Kidney epithelial cell (primary cell): ENCODE measurements around the gene HS3ST3B1. TPM values are rescaled to one million over a fixed set of nuclear protein-coding genes. Genes with fewer than 3 reads are reported as not detected.
A peak's percentile ranks its signal among the peaks of the same experiment; 100 is the strongest.

Experiments
- DNase-seq: peaks from one replicate; pipeline ENCODE4 v3.0.0-alpha.2; 2010; ENCODE audit warnings: low read depth
- H3K27me3 ChIP-seq: 2 replicates; pipeline ENCODE4 v1.6.0; 2011; ENCODE audit warnings: low read length; ENCODE audit not compliant: control insufficient read depth, insufficient read depth
- H3K36me3 ChIP-seq: 2 replicates; pipeline ENCODE4 v1.5.1; 2011; ENCODE audit warnings: low read length; ENCODE audit not compliant: control insufficient read depth, insufficient read depth
- H3K4me3 ChIP-seq: 2 replicates; pipeline ENCODE4 v1.5.1; 2011; ENCODE audit warnings: low read depth, mild to moderate bottlenecking, control low read depth, low read length
- CTCF ChIP-seq: IDR thresholded peaks from 2 replicates; pipeline ENCODE4 v1.5.1; 2011; ENCODE audit warnings: mild to moderate bottlenecking, moderate library complexity, low read length, control low read depth, inconsistent platforms; ENCODE audit not compliant: insufficient read depth, poor library complexity, severe bottlenecking
- total RNA-seq: library from RNA; depleted of rRNA; stranded (reverse); fragments of >200 nt; gene quantifications from 2 replicates; pipeline ENCODE4 v1.2.3, GENCODE V29; 2015

Gene HS3ST3B1
- total RNA-seq, 1 donor from 2014 or later, result 25.1 TPM

- H3K4me3 ChIP-seq, result peak overlapping the region; percentile 73
- TF ChIP-seq CTCF, result no peak
- H3K36me3 ChIP-seq, result no peaks in the 10 kb centered on the region
- H3K27me3 ChIP-seq, result no peaks in the 10 kb centered on the region
- DNase-seq, result no peak
These were observed 4.1 kb downstream of the HS3ST3B1 start for GRCh38 chr17:14304773-14305517.

- no peak for DNase-seq
These were observed 5.1 kb downstream of the HS3ST3B1 start for GRCh38 chr17:14305785-14306496.

GRCh38 chr17:14306596-14306995, 5.7 kb downstream of the HS3ST3B1 start:
- H3K4me3 ChIP-seq, result no peak overlapping the region
- DNase-seq, result no peak
- no peaks in the 10 kb centered on the region for H3K36me3 ChIP-seq
- no peaks in the 10 kb centered on the region for H3K27me3 ChIP-seq
- TF ChIP-seq CTCF, result no peak

More at GRCh38 chr17:14305785-14306496, 5.1 kb downstream of the HS3ST3B1 start:
- H3K27me3 ChIP-seq, result no peaks in the 10 kb centered on the region
- TF ChIP-seq CTCF, result no peak
- H3K36me3 ChIP-seq, result no peaks in the 10 kb centered on the region
- H3K4me3 ChIP-seq, result no peak overlapping the region

- Histone ChIP-seq H3K4me3 (peak overlapping the region; percentile 2), H3K36me3 (no peaks in the 10 kb centered on the region), H3K27me3 (no peaks in the 10 kb centered on the region)
- DNase-seq, result no peak
- TF ChIP-seq CTCF, result no peak
These were observed 6.7 kb downstream of the HS3ST3B1 start for GRCh38 chr17:14307560-14308024.

- H3K27me3 ChIP-seq, result no peaks in the 10 kb centered on the region
- no peaks in the 10 kb centered on the region for H3K36me3 ChIP-seq
- DNase-seq, result no peak
- peak overlapping the region; percentile 50 for H3K4me3 ChIP-seq
- no peak for TF ChIP-seq CTCF
These were observed 7.7 kb downstream of the HS3ST3B1 start for GRCh38 chr17:14308636-14308964.
